CD14-positive monocyte (primary cell): ENCODE data around the gene INHBA. TPM values are rescaled to one million over a fixed set of nuclear protein-coding genes. Genes with fewer than 3 reads are reported as not detected.

ENCODE experiments used
- DNase-seq, 3 donors: peaks; one replicate each; pipeline ENCODE4 v3.0.0-alpha.2; 2011 to 2022
- H2AFZ ChIP-seq: 2 replicates; pipeline ENCODE4 v1.6.0; 2012; ENCODE audit warnings: mild to moderate bottlenecking, low read depth, low read length, inconsistent platforms; ENCODE audit not compliant: insufficient read depth, poor library complexity, severe bottlenecking
- H3K27ac ChIP-seq, 2 donors: 1 replicate in 1 of 2; 2 replicates in 1 of 2; pipeline ENCODE4 v1.5.1; 2012 to 2013; ENCODE audit warnings: low read length in 2 of 2, control low read depth in 1 of 2, inconsistent platforms in 1 of 2, low read depth in 1 of 2, mild to moderate bottlenecking in 1 of 2
- H3K27me3 ChIP-seq, 2 donors: one replicate each; pipeline versions ENCODE4 v1.6.0 to v1.6.1; 2011 to 2013; ENCODE audit warnings: low read length in 2 of 2; ENCODE audit not compliant: control insufficient read depth in 2 of 2, insufficient read depth in 2 of 2
- H3K36me3 ChIP-seq, 2 donors: replicated peaks in 1 of 2; 1 replicate in 1 of 2; 2 replicates in 1 of 2; pipeline versions ENCODE4 v1.5.1 to v1.6.1; 2012 to 2013; ENCODE audit warnings: low read length in 2 of 2, control low read depth in 1 of 2, inconsistent platforms in 1 of 2, mild to moderate bottlenecking in 1 of 2; ENCODE audit not compliant: insufficient read depth in 2 of 2, control insufficient read depth in 1 of 2
- H3K4me1 ChIP-seq, 2 donors: 1 replicate in 1 of 2; 2 replicates in 1 of 2; pipeline versions ENCODE4 v1.5.1 to v1.6.1; 2012 to 2013; ENCODE audit warnings: low read length in 2 of 2, control low read depth in 1 of 2, inconsistent platforms in 1 of 2, mild to moderate bottlenecking in 1 of 2, moderate library complexity in 1 of 2; ENCODE audit not compliant: insufficient read depth in 2 of 2, control insufficient read depth in 1 of 2
- H3K4me2 ChIP-seq: replicated peaks from 2 replicates; pipeline ENCODE3; 2012; ENCODE audit warnings: low read length, moderate library complexity, mild to moderate bottlenecking; ENCODE audit not compliant: poor library complexity, severe bottlenecking; ENCODE audit errors: extremely low read depth
- H3K4me3 ChIP-seq, 3 experiments: fragments of 200-600 bp in 1 of 3; sonication (generic) in 1 of 3; replicated peaks in 1 of 3; 1 replicate in 2 of 3; 2 replicates in 1 of 3; pipeline ENCODE4 v1.5.1; 2011 to 2013; ENCODE audit warnings: low read length in 3 of 3, mild to moderate bottlenecking in 3 of 3, control low read depth in 2 of 3, low read depth in 2 of 3, inconsistent platforms in 1 of 3, moderate library complexity in 1 of 3
- H3K79me2 ChIP-seq: 2 replicates; pipeline ENCODE4 v1.6.0; 2012; ENCODE audit warnings: mild to moderate bottlenecking, control low read depth, inconsistent platforms, low read length, moderate library complexity; ENCODE audit not compliant: insufficient read depth
- H3K9ac ChIP-seq: 2 replicates; pipeline ENCODE4 v1.6.0; 2017; ENCODE audit warnings: low read length, mild to moderate bottlenecking; ENCODE audit not compliant: insufficient read depth, poor library complexity, severe bottlenecking
- H3K9me3 ChIP-seq, 2 donors: replicated peaks in 1 of 2; 1 replicate in 1 of 2; 2 replicates in 1 of 2; pipeline versions ENCODE4 v1.5.1 to v1.6.1; 2012 to 2013; ENCODE audit warnings: low read length in 2 of 2, control low read depth in 1 of 2; ENCODE audit not compliant: control insufficient read depth in 1 of 2, insufficient read depth in 1 of 2
- H4K20me1 ChIP-seq: 2 replicates; pipeline ENCODE4 v1.6.0; 2012; ENCODE audit warnings: mild to moderate bottlenecking, low read length, control low read depth, moderate library complexity; ENCODE audit not compliant: insufficient read depth
- H3K27ac Mint-ChIP-seq, 7 donors: one replicate each; pipeline ENCODE4 v1.8.0; 2020; ENCODE audit warnings: mild to moderate bottlenecking in 7 of 7, mixed read lengths in 7 of 7, moderate library complexity in 6 of 7, inconsistent platforms in 2 of 7
- H3K27me3 Mint-ChIP-seq, 3 donors: one replicate each; pipeline ENCODE4 v1.8.0; 2021 to 2022; ENCODE audit warnings: low read depth in 3 of 3, mild to moderate bottlenecking in 3 of 3, mixed read lengths in 3 of 3, moderate library complexity in 3 of 3, inconsistent platforms in 1 of 3
- H3K36me3 Mint-ChIP-seq, 2 donors: one replicate each; pipeline ENCODE4 v1.8.0; 2020; ENCODE audit warnings: mixed read lengths in 2 of 2, inconsistent platforms in 1 of 2, mild to moderate bottlenecking in 1 of 2
- H3K4me1 Mint-ChIP-seq: one replicate; pipeline ENCODE4 v1.8.0; 2020; ENCODE audit warnings: mild to moderate bottlenecking, mixed read lengths
- H3K4me3 Mint-ChIP-seq, 2 donors: one replicate each; pipeline ENCODE4 v1.8.0; 2020; ENCODE audit warnings: mild to moderate bottlenecking in 2 of 2, mixed read lengths in 2 of 2, moderate library complexity in 1 of 2
- H3K9me3 Mint-ChIP-seq, 7 donors: one replicate each; pipeline ENCODE4 v1.8.0; 2020 to 2022; ENCODE audit warnings: mixed read lengths in 7 of 7, mild to moderate bottlenecking in 6 of 7, moderate library complexity in 6 of 7, inconsistent platforms in 2 of 7
- WGBS: methylation state at CpG from one replicate; pipeline ENCODE4 v1.1.5; 2013; ENCODE audit warnings: missing lambda C conversion rate; ENCODE audit not compliant: insufficient coverage; 5-methylcytosine and 5-hydroxymethylcytosine counted together
- intact Hi-C, 2 donors: fragments of 100-400 bp; cut with micrococcal nuclease; formaldehyde crosslinking; loops; one replicate each; pipeline versions ENCODE4 v1.15.0 to v1.15.1; 2023
- polyA plus RNA-seq, 3 donors: library from polyadenylated mRNA; depleted of rRNA in 1 of 3; unstranded in 2 of 3; stranded (reverse) in 1 of 3; fragments of 300-500 nt in 2 of 3; fragments of >200 nt in 1 of 3; fragmentation: Illumina TruSeq in 2 of 3; gene quantifications; 1 replicate in 2 of 3; 2 replicates in 1 of 3; pipeline ENCODE4 v1.2.3, GENCODE V29; 2012 to 2021
- TF ChIP-seq, protein P1 (sequence below): fragments of 200-600 bp; IDR thresholded peaks from one replicate; pipeline ENCODE4 v1.8.0; 2022; ENCODE audit warnings: antibody characterized with exemption, mild to moderate bottlenecking

Gene INHBA
- polyA plus RNA-seq, 3 donors, result 0.08 to 0.24 (median 0.09) TPM

- H4K20me1 ChIP-seq, result no peaks in the 10 kb centered on the region
- H2AFZ ChIP-seq, result no peak overlapping the region
- no peak overlapping the region for H3K4me3 ChIP-seq
- Mint-ChIP-seq H3K36me3 (no peaks in the 10 kb centered on the region), H3K27me3 (peaks cover 0 to 2% (median 0%) of the 10 kb centered on the region in 3 donors), H3K27ac (no peak overlapping the region), H3K4me1 (no peaks in the 10 kb centered on the region), H3K9me3 (peaks cover 0 to 4% (median 0%) of the 10 kb centered on the region in 7 donors), H3K4me3 (no peak overlapping the region)
- no peaks in the 10 kb centered on the region for H3K9me3 ChIP-seq
- 88% methylated on average over 2 of the region's 2 CpGs for WGBS
- intact Hi-C loops, result no loop called here
- H3K36me3 ChIP-seq, result no peaks in the 10 kb centered on the region
- no peak overlapping the region for H3K27ac ChIP-seq
- TF ChIP-seq, protein P1, sequence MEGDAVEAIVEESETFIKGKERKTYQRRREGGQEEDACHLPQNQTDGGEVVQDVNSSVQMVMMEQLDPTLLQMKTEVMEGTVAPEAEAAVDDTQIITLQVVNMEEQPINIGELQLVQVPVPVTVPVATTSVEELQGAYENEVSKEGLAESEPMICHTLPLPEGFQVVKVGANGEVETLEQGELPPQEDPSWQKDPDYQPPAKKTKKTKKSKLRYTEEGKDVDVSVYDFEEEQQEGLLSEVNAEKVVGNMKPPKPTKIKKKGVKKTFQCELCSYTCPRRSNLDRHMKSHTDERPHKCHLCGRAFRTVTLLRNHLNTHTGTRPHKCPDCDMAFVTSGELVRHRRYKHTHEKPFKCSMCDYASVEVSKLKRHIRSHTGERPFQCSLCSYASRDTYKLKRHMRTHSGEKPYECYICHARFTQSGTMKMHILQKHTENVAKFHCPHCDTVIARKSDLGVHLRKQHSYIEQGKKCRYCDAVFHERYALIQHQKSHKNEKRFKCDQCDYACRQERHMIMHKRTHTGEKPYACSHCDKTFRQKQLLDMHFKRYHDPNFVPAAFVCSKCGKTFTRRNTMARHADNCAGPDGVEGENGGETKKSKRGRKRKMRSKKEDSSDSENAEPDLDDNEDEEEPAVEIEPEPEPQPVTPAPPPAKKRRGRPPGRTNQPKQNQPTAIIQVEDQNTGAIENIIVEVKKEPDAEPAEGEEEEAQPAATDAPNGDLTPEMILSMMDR, result no peak
- H3K9ac ChIP-seq, result no peak overlapping the region
- H3K27me3 ChIP-seq, result no peaks in the 10 kb centered on the region
- H3K4me1 ChIP-seq, result no peaks in the 10 kb centered on the region
- H3K4me2 ChIP-seq, result no peak overlapping the region
- DNase-seq, result no peak
- H3K79me2 ChIP-seq, result no peaks in the 10 kb centered on the region
Measured at GRCh38 chr7:41655426-41655825, 47.5 kb downstream of the INHBA start.

DNA sequence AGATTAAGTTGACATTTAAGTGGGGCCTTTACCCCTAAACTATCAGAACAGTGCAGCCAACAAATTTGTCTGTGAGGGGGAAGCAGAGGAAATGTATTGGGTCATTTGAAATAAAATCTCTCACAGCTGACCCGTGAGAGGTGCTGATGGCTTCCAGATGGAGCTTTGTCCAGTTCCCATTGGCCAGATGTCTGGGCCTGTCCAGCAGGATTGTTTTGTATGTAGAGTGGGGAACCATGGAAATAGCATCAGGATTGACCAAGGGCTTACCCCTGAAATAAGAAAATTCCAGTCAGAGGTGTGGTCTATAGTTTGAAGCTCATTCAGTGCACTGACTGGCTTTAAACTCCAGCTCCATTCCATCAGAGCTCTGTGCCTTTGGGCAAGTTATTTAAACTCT lies 50.6 kb downstream of the INHBA start:
- peaks cover 0 to 1% (median 0%) of the 10 kb centered on the region in 7 donors for H3K9me3 Mint-ChIP-seq
- H3K9me3 ChIP-seq, result no peaks in the 10 kb centered on the region
- no peak overlapping the region for H3K27ac Mint-ChIP-seq
- no peak overlapping the region for H3K4me2 ChIP-seq
- H3K9ac ChIP-seq, result no peak overlapping the region
- intact Hi-C loops, result no loop called here
- no peak for DNase-seq
- no peaks in the 10 kb centered on the region for H3K79me2 ChIP-seq
- TF ChIP-seq, protein P1, result no peak
- no peaks in the 10 kb centered on the region for H3K4me1 Mint-ChIP-seq
- no peaks in the 10 kb centered on the region for H3K27me3 ChIP-seq
- no peaks in the 10 kb centered on the region for H3K4me1 ChIP-seq
- peaks cover 0 to 2% (median 0%) of the 10 kb centered on the region in 3 donors for H3K27me3 Mint-ChIP-seq
- H3K36me3 Mint-ChIP-seq, result no peaks in the 10 kb centered on the region
- no peaks in the 10 kb centered on the region for H4K20me1 ChIP-seq
- H3K27ac ChIP-seq, result no peak overlapping the region
- no peak overlapping the region for H3K4me3 Mint-ChIP-seq
- WGBS, result 83% methylated on average over 1 of the region's 1 CpG
- no peaks in the 10 kb centered on the region for H3K36me3 ChIP-seq
- no peak overlapping the region for H2AFZ ChIP-seq
- H3K4me3 ChIP-seq, result no peak overlapping the region
